SK-N-SH (cell line): ENCODE results near the gene POFUT2. TPM values are rescaled to one million over a fixed set of nuclear protein-coding genes. Genes with fewer than 3 reads are reported as not detected.

Experiments
- CTCF ChIA-PET: fragments of 300-600, 350-600 bp; formaldehyde crosslinking; extraction: SDS; loops from one replicate; lab custom pipeline; 2021; lab: Yijun Ruan, JAX
- POLR2A ChIA-PET: fragments of 350-600 bp; sonication (Branson Sonifier 250); formaldehyde crosslinking; extraction: SDS; loops from one replicate; lab custom pipeline; 2020; ENCODE audit warnings: antibody characterized with exemption, inconsistent platforms; lab: Yijun Ruan, JAX
- DNase-seq: peaks from one replicate; pipeline ENCODE4 v3.0.0; 2012
- H2AFZ ChIP-seq: fragments of 200-600 bp; sonication (generic); 2 replicates; pipeline ENCODE4 v1.8.1; 2016; ENCODE audit warnings: antibody characterized with exemption, mild to moderate bottlenecking, low read depth
- H3F3A ChIP-seq: fragments of 200-600 bp; sonication (generic); replicated peaks from 2 replicates; pipeline ENCODE3; 2016; ENCODE audit warnings: antibody characterized with exemption, mild to moderate bottlenecking; ENCODE audit not compliant: insufficient read depth
- H3K27ac ChIP-seq, 2 experiments: fragments of 200-500 bp in 1 of 2; fragments of 200-600 bp in 1 of 2; sonication (Bioruptor generic) in 1 of 2; sonication (generic), shearing (Covaris generic) in 1 of 2; 2 replicates each; pipeline versions ENCODE4 v1.5.1 to v1.6.1; 2014 to 2016; ENCODE audit warnings: low read depth in 2 of 2, inconsistent platforms in 1 of 2, low read length in 1 of 2, mild to moderate bottlenecking in 1 of 2, mixed read lengths in 1 of 2
- H3K27me3 ChIP-seq: fragments of 200-600 bp; sonication (generic), shearing (Covaris generic); 2 replicates; pipeline ENCODE4 v1.6.1; 2016; ENCODE audit warnings: mixed run types; ENCODE audit not compliant: insufficient read depth
- H3K36me3 ChIP-seq, 2 experiments: fragments of 200-500 bp in 1 of 2; fragments of 200-600 bp in 1 of 2; sonication (Bioruptor generic) in 1 of 2; sonication (generic) in 1 of 2; replicated peaks in 1 of 2; 2 replicates each; pipeline versions ENCODE3 to v1.5.1; 2014 to 2016; ENCODE audit warnings: low read length in 1 of 2, mild to moderate bottlenecking in 1 of 2; ENCODE audit not compliant: insufficient read depth in 2 of 2, control insufficient read depth in 1 of 2
- H3K4me1 ChIP-seq, 2 experiments: fragments of 200-500 bp in 1 of 2; fragments of 200-600 bp in 1 of 2; sonication (Bioruptor generic) in 1 of 2; sonication (generic), shearing (Covaris generic) in 1 of 2; 2 replicates each; pipeline versions ENCODE4 v1.5.1 to v1.6.1; 2014 to 2016; ENCODE audit warnings: low read depth in 1 of 2, low read length in 1 of 2, mixed run types in 1 of 2; ENCODE audit not compliant: insufficient read depth in 2 of 2, control insufficient read depth in 1 of 2
- H3K4me2 ChIP-seq: fragments of 200-600 bp; sonication (generic), shearing (Covaris generic); 2 replicates; pipeline ENCODE4 v1.6.1; 2017; ENCODE audit warnings: mixed run types
- H3K4me3 ChIP-seq, 2 experiments: fragments of 200-500 bp in 1 of 2; fragments of 200-600 bp in 1 of 2; sonication (Bioruptor generic) in 1 of 2; sonication (generic), shearing (Covaris generic) in 1 of 2; 2 replicates each; pipeline versions ENCODE4 v1.5.1 to v1.8.1; 2014 to 2016; ENCODE audit warnings: low read depth in 2 of 2, inconsistent platforms in 1 of 2, low read length in 1 of 2, mild to moderate bottlenecking in 1 of 2, mixed read lengths in 1 of 2, moderate library complexity in 1 of 2
- H3K79me2 ChIP-seq: fragments of 200-600 bp; sonication (generic); 2 replicates; pipeline ENCODE4 v1.8.1; 2017; ENCODE audit warnings: mild to moderate bottlenecking; ENCODE audit not compliant: insufficient read depth
- H3K9ac ChIP-seq: fragments of 200-600 bp; sonication (generic); 2 replicates; pipeline ENCODE4 v1.6.1; 2017; ENCODE audit warnings: mixed run types
- H3K9me2 ChIP-seq: fragments of 200-600 bp; sonication (generic); 2 replicates; pipeline ENCODE4 v1.6.1; 2017; ENCODE audit warnings: mixed run types
- H3K9me3 ChIP-seq: fragments of 200-600 bp; sonication (generic); 2 replicates; pipeline ENCODE4 v1.6.1; 2017; ENCODE audit warnings: mixed run types, mild to moderate bottlenecking, moderate library complexity
- H4K20me1 ChIP-seq: fragments of 200-600 bp; sonication (generic); 2 replicates; pipeline ENCODE4 v1.6.1; 2017; ENCODE audit warnings: mild to moderate bottlenecking, mixed run types; ENCODE audit not compliant: insufficient read depth
- CTCF ChIP-seq: fragments of 200-600 bp; sonication (generic); IDR thresholded peaks from 2 replicates; pipeline ENCODE4 v1.6.1; 2017; ENCODE audit warnings: antibody characterized with exemption, mild to moderate bottlenecking, moderate library complexity
- ELF1 ChIP-seq: IDR thresholded peaks from 2 replicates; pipeline ENCODE4 v1.4.0; 2012
- FOXJ3 ChIP-seq: sonication (generic); formaldehyde crosslinking; IDR thresholded peaks from 2 replicates; pipeline ENCODE4 v1.5.1; 2020; ENCODE audit warnings: mild to moderate bottlenecking, missing genetic modification reagents
- FOXM1 ChIP-seq: IDR thresholded peaks from 2 replicates; pipeline ENCODE4 v1.4.0; 2012; ENCODE audit warnings: low read depth, mild to moderate bottlenecking
- IRF3 ChIP-seq: fragments of 150-350 bp; IDR thresholded peaks from 2 replicates; pipeline ENCODE4 v1.6.1; 2016; ENCODE audit warnings: mild to moderate bottlenecking, low read depth, low read length
- JUND ChIP-seq: IDR thresholded peaks from 2 replicates; pipeline ENCODE4 v1.4.0; 2012
- MAX ChIP-seq: IDR thresholded peaks from 2 replicates; pipeline ENCODE4 v1.4.0; 2012; ENCODE audit warnings: low read depth
- MXI1 ChIP-seq: IDR thresholded peaks from 2 replicates; pipeline ENCODE4 v1.6.1; 2012; ENCODE audit warnings: mild to moderate bottlenecking, low read depth, low read length, improper control_type of control experiment
- NRF1 ChIP-seq: IDR thresholded peaks from 2 replicates; pipeline ENCODE4 v1.6.1; 2012; ENCODE audit warnings: low read depth, mild to moderate bottlenecking, low read length
- POLR2AphosphoS5 ChIP-seq: IDR thresholded peaks from 2 replicates; pipeline ENCODE4 v1.6.1; 2012; ENCODE audit warnings: low read depth, low read length
- RCOR1 ChIP-seq: fragments of 150-350 bp; IDR thresholded peaks from 2 replicates; pipeline ENCODE4 v1.6.1; 2017; ENCODE audit warnings: antibody characterized with exemption, low read length
- REST ChIP-seq: IDR thresholded peaks from 2 replicates; pipeline ENCODE4 v1.6.1; 2012; ENCODE audit warnings: mild to moderate bottlenecking, low read depth, low read length, moderate library complexity
- RXRA ChIP-seq: IDR thresholded peaks from 2 replicates; pipeline ENCODE4 v1.4.0; 2012; ENCODE audit warnings: low read depth, mild to moderate bottlenecking, borderline replicate concordance
- SIN3A ChIP-seq: IDR thresholded peaks from 2 replicates; pipeline ENCODE4 v1.6.1; 2012; ENCODE audit warnings: low read depth, mild to moderate bottlenecking, low read length, moderate library complexity, borderline replicate concordance
- WGBS: methylation state at CpG from one replicate; pipeline ENCODE4 v1.1.6; 2017; ENCODE audit warnings: low lambda C conversion rate; 5-methylcytosine and 5-hydroxymethylcytosine counted together
- polyA plus RNA-seq, 3 experiments: library from polyadenylated mRNA; depleted of rRNA; stranded (reverse); fragments of >200 nt; gene quantifications; 2 replicates each; pipeline ENCODE4 v1.2.3, GENCODE V29; 2012

The POFUT2 gene
- polyA plus RNA-seq, 1 of the 3 experiments (the other 2 are of a cell fraction) = 53.3 TPM

GRCh38 chr21:45332981-45333582, 45.4 kb upstream of the POFUT2 start:
- Histone ChIP-seq H3F3A (peaks cover 7% of the 10 kb centered on the region), H3K9ac (no peak overlapping the region), H3K27me3 (no peaks in the 10 kb centered on the region), H3K4me2 (no peak overlapping the region), H3K9me2 (no peaks in the 10 kb centered on the region), H3K27ac (no peak overlapping the region), H3K4me3 (no peak overlapping the region), H3K79me2 (no peaks in the 10 kb centered on the region), H3K36me3 (no peaks in the 10 kb centered on the region), H3K4me1 (peaks cover 12 to 21% of the 10 kb centered on the region in 2 experiments; a peak in 3 of 4 replicates), H3K9me3 (no peaks in the 10 kb centered on the region), H2AFZ (no peak overlapping the region), H4K20me1 (no peaks in the 10 kb centered on the region)
- CTCF ChIA-PET = interaction anchor here (1.1 kb wide), 1 partner anchor 77 kb away, joined by 3 read pairs; no protein-coding TSS in a partner anchor
- DNase-seq = no peak
- 89% methylated on average over 8 of the region's 16 CpGs for WGBS
- POLR2A ChIA-PET = no interaction called here
- TF ChIP-seq IRF3 (no peak), MXI1 (no peak), ELF1 (no peak), RXRA (no peak), NRF1 (no peak), CTCF (no peak), FOXM1 (no peak), SIN3A (no peak), MAX (no peak), REST (no peak), POLR2AphosphoS5 (no peak), RCOR1 (no peak), JUND (no peak), FOXJ3 (CRISPR knock-in tag) (no peak)
